Lower lobe of right lung (tissue), 2 donors: Measurements from ENCODE around the gene NNT. TPM values are rescaled to one million over a fixed set of nuclear protein-coding genes. Genes with fewer than 3 reads are reported as not detected.

ENCODE experiments used
- ATAC-seq, 2 donors: fragments of 200-7000 bp; cut with Tn5 transposase; one replicate each; pipeline ENCODE4 v1.9.1; 2020 to 2022; ENCODE audit warnings: mild to moderate bottlenecking in 2 of 2, moderate library complexity in 2 of 2
- DNase-seq: peaks from one replicate; pipeline ENCODE4 v3.0.0-alpha.2; 2020
- H3K27ac ChIP-seq: fragments of 200-600 bp; one replicate; pipeline ENCODE4 v1.8.0; 2022
- H3K27me3 ChIP-seq: fragments of 200-600 bp; one replicate; pipeline ENCODE4 v1.8.0; 2022; ENCODE audit warnings: low read depth
- H3K36me3 ChIP-seq: fragments of 200-600 bp; one replicate; pipeline ENCODE4 v1.8.0; 2022; ENCODE audit warnings: mild to moderate bottlenecking
- H3K4me1 ChIP-seq: fragments of 200-600 bp; one replicate; pipeline ENCODE4 v1.8.0; 2022
- H3K4me3 ChIP-seq: fragments of 200-600 bp; one replicate; pipeline ENCODE4 v1.8.0; 2022; ENCODE audit warnings: mild to moderate bottlenecking
- H3K9me3 ChIP-seq: fragments of 200-600 bp; one replicate; pipeline ENCODE4 v1.8.0; 2022
- CTCF ChIP-seq: fragments of 200-600 bp; IDR thresholded peaks from one replicate; pipeline ENCODE4 v1.8.0; 2022; ENCODE audit warnings: antibody characterized with exemption, mild to moderate bottlenecking
- intact Hi-C: fragments of 100-400 bp; cut with DNase I; formaldehyde crosslinking; loops from one replicate; pipeline ENCODE4 v1.11.0; 2022
- total RNA-seq: library from RNA; stranded (reverse); fragmentation: NEBNext Ultra II Directional; extraction: Animal tissue kit (Norgen Biotek cat#: 25700); gene quantifications from one replicate; pipeline ENCODE4 v1.2.1, GENCODE V29; 2021
- donor health status: DM: no; HTN: yes; CAD: no; lungs with severe emphysema.

Gene NNT
- total RNA-seq, 1 donor from 2014 or later = 70.9 TPM

GRCh38 chr5:43565043-43565442 lies 37.9 kb upstream of the NNT start:
- Histone ChIP-seq H3K4me3 (no peak overlapping the region), H3K36me3 (no peaks in the 10 kb centered on the region), H3K4me1 (no peaks in the 10 kb centered on the region), H3K27me3 (no peaks in the 10 kb centered on the region), H3K9me3 (no peaks in the 10 kb centered on the region), H3K27ac (no peak overlapping the region)
- TF ChIP-seq CTCF = no peak
- ATAC-seq = no peak
- intact Hi-C loops = no loop called here
- DNase-seq = no peak

GRCh38 chr5:43567967-43568366 lies 35.0 kb upstream of the NNT start:
- no peaks in the 10 kb centered on the region for H3K9me3 ChIP-seq
- no peak for TF ChIP-seq CTCF
- DNase-seq (no peak), ATAC-seq (no peak)
- H3K4me3 ChIP-seq = no peak overlapping the region
- H3K27me3 ChIP-seq = no peaks in the 10 kb centered on the region
- intact Hi-C loops = no loop called here
- no peaks in the 10 kb centered on the region for H3K36me3 ChIP-seq
- no peak overlapping the region for H3K27ac ChIP-seq
- peaks cover 9% of the 10 kb centered on the region for H3K4me1 ChIP-seq

- no peaks in the 10 kb centered on the region for H3K27me3 ChIP-seq
- peaks cover 9% of the 10 kb centered on the region for H3K4me1 ChIP-seq
- intact Hi-C loops = no loop called here
- H3K9me3 ChIP-seq = no peaks in the 10 kb centered on the region
- DNase-seq (no peak), ATAC-seq (no peak)
- TF ChIP-seq CTCF = no peak
- no peaks in the 10 kb centered on the region for H3K36me3 ChIP-seq
- H3K4me3 ChIP-seq = no peak overlapping the region
- no peak overlapping the region for H3K27ac ChIP-seq
Observed at GRCh38 chr5:43569236-43569746, 33.7 kb upstream of the NNT start.

- no peak overlapping the region for H3K4me3 ChIP-seq
- ATAC-seq = no peak
- intact Hi-C loops = no loop called here
- DNase-seq = no peak
- no peaks in the 10 kb centered on the region for H3K9me3 ChIP-seq
- H3K4me1 ChIP-seq = peaks cover 9% of the 10 kb centered on the region
- no peaks in the 10 kb centered on the region for H3K36me3 ChIP-seq
- TF ChIP-seq CTCF = no peak
- H3K27me3 ChIP-seq = no peaks in the 10 kb centered on the region
- H3K27ac ChIP-seq = peak overlapping the region; percentile 7
Observed at GRCh38 chr5:43570450-43571158, 32.4 kb upstream of the NNT start.

DNA sequence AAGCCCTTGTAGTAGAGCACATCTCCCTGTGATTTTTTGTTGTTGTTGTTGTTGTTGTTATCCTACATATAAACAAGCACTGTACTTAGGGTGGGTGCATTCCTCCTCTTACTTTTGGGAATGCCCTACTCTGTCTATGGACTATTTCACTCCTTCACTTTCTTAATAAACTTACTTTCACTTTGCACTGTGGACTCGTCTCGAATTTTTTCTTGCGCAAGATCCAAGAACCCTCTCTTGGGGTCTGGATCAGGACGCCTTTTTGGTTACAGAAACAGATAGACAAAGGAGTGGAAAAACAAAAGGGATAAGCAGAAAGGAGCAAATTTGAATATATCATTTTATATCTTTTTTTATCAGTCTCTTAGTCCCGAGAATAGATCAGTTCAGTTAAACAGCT lies 31.7 kb upstream of the NNT start:
- no peak for TF ChIP-seq CTCF
- Histone ChIP-seq H3K4me1 (peaks cover 9% of the 10 kb centered on the region), H3K27ac (peak overlapping the region; percentile 7), H3K9me3 (no peaks in the 10 kb centered on the region), H3K27me3 (no peaks in the 10 kb centered on the region), H3K36me3 (no peaks in the 10 kb centered on the region), H3K4me3 (peak overlapping the region; percentile 7)
- no peak for DNase-seq
- ATAC-seq = peak in 1 of 2 donors; percentile 61
- intact Hi-C loops = no loop called here
